GM12891 (cell line): ENCODE results near the gene APOB.

ENCODE experiments used
- PAX5 ChIP-seq: IDR thresholded peaks from 2 replicates; pipeline ENCODE4 v1.6.1; 2011; ENCODE audit warnings: low read length, moderate library complexity, mild to moderate bottlenecking; ENCODE audit not compliant: insufficient read depth, severe bottlenecking
- POLR2A ChIP-seq: IDR thresholded peaks from 2 replicates; pipeline ENCODE4 v1.6.1; 2011; ENCODE audit warnings: low read depth, low read length, control low read depth
- POLR2AphosphoS5 ChIP-seq: IDR thresholded peaks from 2 replicates; pipeline ENCODE4 v1.6.1; 2011; ENCODE audit warnings: low read depth, low read length, control low read depth
- POU2F2 ChIP-seq: IDR thresholded peaks from 2 replicates; pipeline ENCODE4 v1.6.1; 2011; ENCODE audit warnings: low read depth, mild to moderate bottlenecking, control low read depth, low read length, moderate library complexity
- SPI1 ChIP-seq: IDR thresholded peaks from 2 replicates; pipeline ENCODE4 v1.6.1; 2011; ENCODE audit warnings: low read depth, low read length, control low read depth
- TAF1 ChIP-seq: IDR thresholded peaks from 2 replicates; pipeline ENCODE4 v1.6.1; 2011; ENCODE audit warnings: low read depth, low read length, control low read depth

- TF ChIP-seq POLR2AphosphoS5 (no peak), POLR2A (no peak), TAF1 (no peak), POU2F2 (no peak), SPI1 (no peak), PAX5 (no peak)
These were observed 78.7 kb downstream of the APOB start for GRCh38 chr2:20965221-20965620.
